ENCODE results near the gene ADGRD1. TPM values are rescaled to one million over a fixed set of nuclear protein-coding genes. Genes with fewer than 3 reads are reported as not detected.

The ADGRD1 gene
- total RNA-seq, 2 experiments from 2014 or later: 0.27 to 0.65 TPM

DNA sequence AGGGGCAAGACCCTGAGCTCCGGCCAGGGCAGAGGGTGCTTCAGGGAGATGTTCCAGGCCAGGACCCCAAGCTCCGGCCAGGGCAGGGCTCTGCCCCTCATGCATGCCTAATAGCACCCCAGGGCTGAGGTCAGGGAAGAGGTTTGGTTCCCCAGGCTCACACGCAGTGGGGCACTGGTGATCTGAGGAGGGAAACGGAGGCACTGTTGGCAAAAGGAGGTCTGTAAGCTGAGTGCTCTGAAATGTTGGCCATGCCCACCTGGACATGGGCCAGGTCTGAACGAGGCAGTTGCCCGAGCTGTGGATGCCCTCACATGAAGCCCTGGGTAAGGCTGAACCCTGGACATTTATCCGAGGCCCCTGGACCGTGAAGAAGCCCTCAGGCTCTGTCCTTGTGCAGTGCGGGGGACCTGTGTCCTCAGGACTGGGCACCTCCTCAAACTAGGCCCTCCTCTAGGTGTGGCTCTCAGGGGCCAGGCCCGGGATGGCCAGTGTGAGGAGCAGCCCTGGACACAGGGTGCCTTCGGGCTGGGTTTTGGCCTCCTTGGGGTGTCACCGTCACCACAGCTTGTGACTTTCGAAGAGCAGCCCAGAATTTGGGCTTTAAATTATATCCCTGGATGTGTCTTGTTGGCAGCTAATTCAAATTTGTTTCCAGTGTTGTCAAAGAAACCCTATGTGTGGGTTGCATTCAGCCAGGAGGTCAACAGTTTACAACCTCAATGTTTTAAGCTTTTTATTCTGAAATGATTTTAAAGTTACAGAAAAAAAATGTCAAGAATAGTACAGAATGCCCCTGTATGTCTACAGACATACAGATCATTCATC is 66.8 kb downstream of the ADGRD1 start:
- H3K9me3 Mint-ChIP-seq: no peaks in the 10 kb centered on the region
- no peak overlapping the region for H3K27ac Mint-ChIP-seq

DNA sequence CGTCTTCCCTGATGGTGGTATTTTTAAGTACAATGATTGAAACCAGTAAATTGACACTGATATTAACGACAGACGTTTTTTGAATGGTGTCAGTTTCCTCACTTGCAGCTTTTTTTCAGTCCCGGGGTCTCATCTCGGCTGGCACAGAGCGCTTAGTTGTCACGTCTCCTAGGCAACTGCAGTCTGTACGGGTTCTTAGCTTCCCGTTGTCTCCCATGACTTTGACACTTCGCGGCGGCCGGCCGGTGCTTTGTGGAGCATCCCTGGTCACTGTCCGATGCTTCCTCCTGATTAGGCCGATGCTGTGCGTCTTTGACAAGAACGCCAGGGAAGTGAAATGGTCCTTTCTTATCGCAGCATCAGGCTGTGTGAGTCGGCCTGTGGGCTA is 67.4 kb downstream of the ADGRD1 start:
- DNase-seq (no peak), ATAC-seq (no peak)
- Mint-ChIP-seq H3K27ac (no peak overlapping the region), H3K4me1 (ENCODE audit: low read depth) (no peaks in the 10 kb centered on the region), H3K27me3 (peaks cover 2% of the 10 kb centered on the region), H3K36me3 (ENCODE audit: low read depth) (no peaks in the 10 kb centered on the region), H3K4me3 (no peak overlapping the region), H3K9me3 (no peaks in the 10 kb centered on the region)
- TF ChIP-seq, protein P1, sequence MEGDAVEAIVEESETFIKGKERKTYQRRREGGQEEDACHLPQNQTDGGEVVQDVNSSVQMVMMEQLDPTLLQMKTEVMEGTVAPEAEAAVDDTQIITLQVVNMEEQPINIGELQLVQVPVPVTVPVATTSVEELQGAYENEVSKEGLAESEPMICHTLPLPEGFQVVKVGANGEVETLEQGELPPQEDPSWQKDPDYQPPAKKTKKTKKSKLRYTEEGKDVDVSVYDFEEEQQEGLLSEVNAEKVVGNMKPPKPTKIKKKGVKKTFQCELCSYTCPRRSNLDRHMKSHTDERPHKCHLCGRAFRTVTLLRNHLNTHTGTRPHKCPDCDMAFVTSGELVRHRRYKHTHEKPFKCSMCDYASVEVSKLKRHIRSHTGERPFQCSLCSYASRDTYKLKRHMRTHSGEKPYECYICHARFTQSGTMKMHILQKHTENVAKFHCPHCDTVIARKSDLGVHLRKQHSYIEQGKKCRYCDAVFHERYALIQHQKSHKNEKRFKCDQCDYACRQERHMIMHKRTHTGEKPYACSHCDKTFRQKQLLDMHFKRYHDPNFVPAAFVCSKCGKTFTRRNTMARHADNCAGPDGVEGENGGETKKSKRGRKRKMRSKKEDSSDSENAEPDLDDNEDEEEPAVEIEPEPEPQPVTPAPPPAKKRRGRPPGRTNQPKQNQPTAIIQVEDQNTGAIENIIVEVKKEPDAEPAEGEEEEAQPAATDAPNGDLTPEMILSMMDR (IDR thresholded peaks at IDR 0.05): no peak
- POLR2A ChIA-PET: no interaction called here
- CTCF ChIA-PET: interaction anchor here (1.4 kb wide), 1 partner anchor 84 kb away, joined by 4 read pairs; no protein-coding TSS in a partner anchor
- intact Hi-C loops (cut with micrococcal nuclease): no loop called here

More for the DNA sequence above, 66.8 kb downstream of the ADGRD1 start:
- TF ChIP-seq, protein P1 (IDR thresholded peaks at IDR 0.05): no peak
- intact Hi-C loops (cut with micrococcal nuclease): no loop called here
- Mint-ChIP-seq H3K27me3 (peaks cover 2% of the 10 kb centered on the region), H3K36me3 (ENCODE audit: low read depth) (no peaks in the 10 kb centered on the region), H3K4me1 (ENCODE audit: low read depth) (no peaks in the 10 kb centered on the region), H3K4me3 (no peak overlapping the region)
- ChIA-PET CTCF (interaction anchor here (1.4 kb wide), 1 partner anchor 84 kb away, joined by 4 read pairs; no protein-coding TSS in a partner anchor), POLR2A (no interaction called here)
- DNase-seq (no peak), ATAC-seq (no peak)

DNA sequence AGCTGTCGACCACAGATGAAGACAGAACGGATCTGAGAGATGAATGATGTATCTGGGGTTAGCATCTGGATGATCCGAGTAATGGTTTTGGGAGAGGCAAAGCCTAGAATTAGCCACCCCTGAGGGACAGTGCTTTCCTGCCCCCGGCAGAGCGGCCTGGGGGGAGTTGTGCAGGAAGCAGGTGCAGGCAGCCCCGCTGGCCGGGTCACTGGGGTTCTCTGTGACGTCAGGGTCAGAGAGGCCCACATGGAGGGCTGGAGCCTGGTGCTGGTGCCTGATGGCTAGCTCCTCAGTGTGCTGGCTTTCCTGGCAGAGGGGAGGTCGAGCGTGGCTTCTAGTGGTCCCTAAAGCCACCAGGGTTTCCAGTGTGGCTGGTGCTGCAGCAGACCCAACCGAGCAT is 70.3 kb downstream of the ADGRD1 start:
- H3K4me1 Mint-ChIP-seq (ENCODE audit: low read depth): no peaks in the 10 kb centered on the region
- POLR2A ChIA-PET: no interaction called here
- peaks cover 2% of the 10 kb centered on the region for H3K27me3 Mint-ChIP-seq
- no peaks in the 10 kb centered on the region for H3K36me3 Mint-ChIP-seq (ENCODE audit: low read depth)
- no peak for ATAC-seq
- no peak for DNase-seq
- H3K9me3 Mint-ChIP-seq: no peaks in the 10 kb centered on the region
- CTCF ChIA-PET: no interaction called here
- H3K27ac Mint-ChIP-seq: no peak overlapping the region
- TF ChIP-seq, protein P1 (IDR thresholded peaks at IDR 0.05): no peak
- intact Hi-C loops (cut with micrococcal nuclease): no loop called here
- H3K4me3 Mint-ChIP-seq: no peak overlapping the region

DNA sequence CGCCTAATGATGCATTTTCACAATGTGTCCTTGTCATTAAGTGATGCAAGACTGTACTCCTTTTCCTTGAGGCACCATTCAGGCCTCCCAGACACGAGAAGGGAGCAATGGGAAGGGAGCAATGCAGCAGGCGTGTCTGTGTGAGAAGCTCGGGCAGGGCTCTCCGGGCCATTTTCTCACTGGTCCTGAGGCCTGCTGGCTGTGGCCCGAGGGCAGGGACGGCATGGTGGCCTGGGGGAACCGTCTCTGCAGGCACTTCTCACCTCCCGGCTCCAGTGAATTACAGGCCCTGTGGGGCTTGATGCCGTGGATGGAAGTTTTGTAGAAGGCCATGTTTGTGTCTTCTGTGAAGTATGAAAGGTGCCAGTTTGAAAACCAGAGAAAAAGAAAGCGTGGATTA is 71.0 kb downstream of the ADGRD1 start:
- peaks cover 2% of the 10 kb centered on the region for H3K27me3 Mint-ChIP-seq
- H3K36me3 Mint-ChIP-seq (ENCODE audit: low read depth): no peaks in the 10 kb centered on the region
- no peaks in the 10 kb centered on the region for H3K4me1 Mint-ChIP-seq (ENCODE audit: low read depth)
- ATAC-seq: no peak
- intact Hi-C loops (cut with micrococcal nuclease): no loop called here
- ChIA-PET POLR2A (no interaction called here), CTCF (no interaction called here)
- H3K9me3 Mint-ChIP-seq: no peaks in the 10 kb centered on the region
- no peak overlapping the region for H3K27ac Mint-ChIP-seq
- TF ChIP-seq, protein P1 (IDR thresholded peaks at IDR 0.05): no peak
- no peak for DNase-seq
- no peak overlapping the region for H3K4me3 Mint-ChIP-seq

DNA sequence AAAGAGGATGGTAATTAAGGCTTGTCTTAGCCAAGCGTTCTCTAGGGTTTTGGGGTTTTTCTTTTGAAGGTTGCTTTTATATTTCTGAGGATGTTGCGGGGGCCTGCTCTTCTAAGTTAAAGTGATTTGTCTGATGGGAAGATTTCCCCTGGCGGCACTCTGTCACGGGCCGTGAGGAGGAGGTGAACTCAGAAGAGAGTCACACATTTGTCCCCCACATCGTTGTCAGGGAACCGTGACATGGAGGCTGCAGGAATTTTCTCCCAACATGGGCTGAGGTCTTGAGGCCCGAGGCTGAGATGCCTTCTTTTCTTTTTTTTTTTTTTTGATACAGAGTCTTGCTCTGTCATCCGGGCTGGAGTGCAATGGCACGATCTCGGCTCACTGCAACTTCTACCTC is 71.5 kb downstream of the ADGRD1 start:
- H3K27me3 Mint-ChIP-seq: peaks cover 2% of the 10 kb centered on the region
- H3K4me1 Mint-ChIP-seq (ENCODE audit: low read depth): no peaks in the 10 kb centered on the region
- H3K27ac Mint-ChIP-seq: no peak overlapping the region
- DNase-seq (no peak), ATAC-seq (no peak)
- ChIA-PET POLR2A (no interaction called here), CTCF (no interaction called here)
- TF ChIP-seq, protein P1 (IDR thresholded peaks at IDR 0.05): no peak
- no peaks in the 10 kb centered on the region for H3K9me3 Mint-ChIP-seq
- H3K36me3 Mint-ChIP-seq (ENCODE audit: low read depth): no peaks in the 10 kb centered on the region
- intact Hi-C loops (cut with micrococcal nuclease): no loop called here
- H3K4me3 Mint-ChIP-seq: no peak overlapping the region
